H9 (cell line): ENCODE data around the gene PHKA1. TPM values are rescaled to one million over a fixed set of nuclear protein-coding genes. Genes with fewer than 3 reads are reported as not detected.
"Not testable (repeated sequence)": the region's sequence is repeated elsewhere in the genome, so short reads cannot be mapped to it uniquely, and the experiment has no call there.

Experiments
- DNase-seq: peaks from one replicate; pipeline ENCODE4 v3.0.0-alpha.2; 2017
- H2AFZ ChIP-seq: one replicate; pipeline ENCODE4 v1.6.1; 2013; ENCODE audit warnings: mild to moderate bottlenecking, low read length, control low read depth, moderate library complexity
- H2AK5ac ChIP-seq: 2 replicates; pipeline ENCODE4 v1.6.1; 2013; ENCODE audit warnings: low read length, control low read depth, mixed read lengths; ENCODE audit not compliant: insufficient read length
- H2BK120ac ChIP-seq: one replicate; pipeline ENCODE4 v1.6.1; 2013; ENCODE audit warnings: low read depth, mild to moderate bottlenecking, low read length, control low read depth, inconsistent platforms; ENCODE audit not compliant: poor library complexity, severe bottlenecking
- H2BK12ac ChIP-seq: 2 replicates; pipeline ENCODE4 v1.6.1; 2013; ENCODE audit warnings: low read length, control low read depth, mixed read lengths, low read depth; ENCODE audit not compliant: insufficient read length
- H2BK15ac ChIP-seq: 2 replicates; pipeline ENCODE4 v1.6.1; 2013; ENCODE audit warnings: low read depth, low read length, control low read depth
- H2BK20ac ChIP-seq: one replicate; pipeline ENCODE4 v1.6.1; 2013; ENCODE audit warnings: low read depth, mild to moderate bottlenecking, low read length, control low read depth, inconsistent platforms; ENCODE audit not compliant: poor library complexity, severe bottlenecking
- H2BK5ac ChIP-seq: 2 replicates; pipeline ENCODE4 v1.6.1; 2013; ENCODE audit warnings: low read length, control low read depth, mixed read lengths; ENCODE audit not compliant: insufficient read length
- H3K14ac ChIP-seq: 2 replicates; pipeline ENCODE4 v1.6.1; 2013; ENCODE audit warnings: low read length, control low read depth; ENCODE audit not compliant: insufficient read depth
- H3K18ac ChIP-seq: 2 replicates; pipeline ENCODE4 v1.6.1; 2013; ENCODE audit warnings: low read depth, mild to moderate bottlenecking, mixed read lengths, low read length, control low read depth; ENCODE audit not compliant: insufficient read length
- H3K23ac ChIP-seq: 2 replicates; pipeline ENCODE4 v1.6.1; 2013; ENCODE audit warnings: low read length, control low read depth, mixed read lengths, low read depth; ENCODE audit not compliant: insufficient read length
- H3K23me2 ChIP-seq: 2 replicates; pipeline ENCODE4 v1.6.1; 2013; ENCODE audit warnings: low read depth, mild to moderate bottlenecking, mixed read lengths, low read length, control low read depth; ENCODE audit not compliant: insufficient read length, poor library complexity, severe bottlenecking
- H3K27ac ChIP-seq: 2 replicates; pipeline ENCODE4 v1.5.1; 2013; ENCODE audit warnings: low read length, control low read depth, mixed read lengths, low read depth; ENCODE audit not compliant: insufficient read length
- H3K27me3 ChIP-seq: 2 replicates; pipeline ENCODE4 v1.6.1; 2013; ENCODE audit warnings: low read length, control low read depth, inconsistent platforms; ENCODE audit not compliant: insufficient read depth
- H3K4ac ChIP-seq: 2 replicates; pipeline ENCODE4 v1.6.1; 2013; ENCODE audit warnings: low read depth, mild to moderate bottlenecking, control low read depth, inconsistent platforms, low read length, moderate library complexity
- H3K4me1 ChIP-seq: 2 replicates; pipeline ENCODE4 v1.6.1; 2013; ENCODE audit warnings: low read length, control low read depth, inconsistent platforms; ENCODE audit not compliant: insufficient read depth
- H3K4me2 ChIP-seq: 2 replicates; pipeline ENCODE4 v1.6.1; 2013; ENCODE audit warnings: low read length, control low read depth, mixed read lengths; ENCODE audit not compliant: insufficient read length, insufficient read depth
- H3K56ac ChIP-seq: 2 replicates; pipeline ENCODE4 v1.6.1; 2013; ENCODE audit warnings: low read depth, mild to moderate bottlenecking, mixed read lengths, low read length, control low read depth; ENCODE audit not compliant: insufficient read length
- H3K79me1 ChIP-seq: 2 replicates; pipeline ENCODE4 v1.6.1; 2013; ENCODE audit warnings: low read depth, mild to moderate bottlenecking, moderate library complexity, low read length, control low read depth, inconsistent platforms; ENCODE audit not compliant: insufficient read depth, poor library complexity, severe bottlenecking
- H3K79me2 ChIP-seq: 2 replicates; pipeline ENCODE4 v1.6.1; 2013; ENCODE audit warnings: low read length, control low read depth, inconsistent platforms; ENCODE audit not compliant: insufficient read depth
- H3K9ac ChIP-seq: 2 replicates; pipeline ENCODE4 v1.6.1; 2013; ENCODE audit warnings: low read length, control low read depth, mixed read lengths; ENCODE audit not compliant: insufficient read length; ENCODE audit errors: extremely low read depth
- H3K9me3 ChIP-seq: one replicate; pipeline ENCODE4 v1.6.1; 2013; ENCODE audit warnings: low read depth, low read length, inconsistent platforms; ENCODE audit not compliant: control insufficient read depth
- H3T11ph ChIP-seq: one replicate; pipeline ENCODE4 v1.6.1; 2013; ENCODE audit warnings: mild to moderate bottlenecking, low read length, control low read depth, inconsistent platforms
- H4K20me1 ChIP-seq: one replicate; pipeline ENCODE4 v1.6.1; 2013; ENCODE audit not compliant: control insufficient read depth, insufficient read length, insufficient read depth
- H4K5ac ChIP-seq: 2 replicates; pipeline ENCODE4 v1.6.1; 2013; ENCODE audit warnings: low read depth, mild to moderate bottlenecking, mixed read lengths, low read length, control low read depth; ENCODE audit not compliant: insufficient read length
- H4K8ac ChIP-seq: replicated peaks from 2 replicates; pipeline ENCODE4 v1.6.1; 2013; ENCODE audit warnings: low read length, control low read depth, mixed read lengths, low read depth; ENCODE audit not compliant: insufficient read length
- H4K91ac ChIP-seq: 2 replicates; pipeline ENCODE4 v1.6.1; 2013; ENCODE audit warnings: low read depth, mild to moderate bottlenecking, moderate library complexity, mixed read lengths, low read length, control low read depth; ENCODE audit not compliant: insufficient read length
- H3K27ac Mint-ChIP-seq, 3 experiments: 2 replicates in 2 of 3; 3 replicates in 1 of 3; pipeline ENCODE4 v1.8.0; 2020 to 2021; ENCODE audit warnings: mixed read lengths in 3 of 3, mild to moderate bottlenecking in 1 of 3, moderate library complexity in 1 of 3
- H3K27me3 Mint-ChIP-seq: 2 replicates; pipeline ENCODE4 v1.8.0; 2021; ENCODE audit warnings: low read depth, mild to moderate bottlenecking, moderate library complexity, mixed read lengths
- H3K36me3 Mint-ChIP-seq, 3 experiments: 2 replicates in 2 of 3; 3 replicates in 1 of 3; pipeline ENCODE4 v1.8.0; 2020 to 2021; ENCODE audit warnings: low read depth in 3 of 3, mixed read lengths in 3 of 3; ENCODE audit not compliant: insufficient read depth in 1 of 3
- H3K4me1 Mint-ChIP-seq, 2 experiments: 2 replicates each; pipeline ENCODE4 v1.8.0; 2020; ENCODE audit warnings: mixed read lengths in 2 of 2
- H3K4me3 Mint-ChIP-seq, 2 experiments: 2 replicates in 1 of 2; 3 replicates in 1 of 2; pipeline ENCODE4 v1.8.0; 2020 to 2021; ENCODE audit warnings: mild to moderate bottlenecking in 2 of 2, mixed read lengths in 2 of 2, moderate library complexity in 1 of 2
- H3K9me3 Mint-ChIP-seq, 2 experiments: 2 replicates in 1 of 2; 3 replicates in 1 of 2; pipeline ENCODE4 v1.8.0; 2020; ENCODE audit warnings: mild to moderate bottlenecking in 2 of 2, mixed read lengths in 2 of 2, moderate library complexity in 1 of 2
- WGBS: extraction: QIAGEN DNeasy Blood & Tissue Kit; methylation state at CpG from one replicate; pipeline ENCODE4 v1.1.7; 2013; ENCODE audit warnings: missing lambda C conversion rate, low lambda C conversion rate, mixed read lengths; ENCODE audit not compliant: insufficient read length; ENCODE audit errors: extremely low coverage; 5-methylcytosine and 5-hydroxymethylcytosine counted together
- total RNA-seq: library from RNA; stranded (reverse); gene quantifications from 2 replicates; pipeline ENCODE4 v1.2.1, GENCODE V29; 2021

The PHKA1 gene
- total RNA-seq, 1 experiment from 2014 or later, result 6.6 TPM

DNA sequence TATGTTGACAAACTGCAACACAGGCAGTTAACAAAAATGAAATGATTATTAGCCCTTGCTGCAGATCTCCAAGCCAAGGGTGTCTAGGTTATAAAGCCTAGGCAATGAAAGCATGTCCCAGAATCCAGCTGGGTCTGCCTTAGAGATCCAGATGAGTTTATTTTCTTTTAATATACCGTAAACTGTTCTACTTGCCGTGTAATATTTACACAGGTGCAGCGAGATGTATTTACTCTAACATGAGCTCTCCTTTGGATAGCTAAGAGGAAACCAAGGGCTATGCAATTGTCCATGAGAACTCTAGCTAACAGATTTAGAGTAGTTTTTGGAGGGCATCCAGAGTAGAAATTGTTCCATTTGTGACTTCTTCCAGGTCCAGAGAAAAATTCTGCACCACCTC is 34.4 kb upstream of the PHKA1 start:
- H3K27ac Mint-ChIP-seq, H4K5ac ChIP-seq, H2BK5ac ChIP-seq, H4K20me1 ChIP-seq, H4K8ac ChIP-seq, H3K23me2 ChIP-seq, H3K9me3 ChIP-seq, H3K4me1 Mint-ChIP-seq, H3T11ph ChIP-seq, H3K79me1 ChIP-seq, H3K4me3 Mint-ChIP-seq, H2BK15ac ChIP-seq, H3K79me2 ChIP-seq, H3K9me3 Mint-ChIP-seq, H2BK20ac ChIP-seq, H3K9ac ChIP-seq, DNase-seq, H2BK12ac ChIP-seq, H3K4me1 ChIP-seq, H2AFZ ChIP-seq, H3K4me2 ChIP-seq, H2BK120ac ChIP-seq, H3K27me3 ChIP-seq, H3K4ac ChIP-seq, H3K56ac ChIP-seq, H3K14ac ChIP-seq, H3K27me3 Mint-ChIP-seq, H3K18ac ChIP-seq, H4K91ac ChIP-seq, H3K36me3 Mint-ChIP-seq, H3K27ac ChIP-seq, H3K23ac ChIP-seq, H2AK5ac ChIP-seq: not testable (repeated sequence)
- WGBS, result no CpG with 5 or more reads among the region's 3 CpGs

DNA sequence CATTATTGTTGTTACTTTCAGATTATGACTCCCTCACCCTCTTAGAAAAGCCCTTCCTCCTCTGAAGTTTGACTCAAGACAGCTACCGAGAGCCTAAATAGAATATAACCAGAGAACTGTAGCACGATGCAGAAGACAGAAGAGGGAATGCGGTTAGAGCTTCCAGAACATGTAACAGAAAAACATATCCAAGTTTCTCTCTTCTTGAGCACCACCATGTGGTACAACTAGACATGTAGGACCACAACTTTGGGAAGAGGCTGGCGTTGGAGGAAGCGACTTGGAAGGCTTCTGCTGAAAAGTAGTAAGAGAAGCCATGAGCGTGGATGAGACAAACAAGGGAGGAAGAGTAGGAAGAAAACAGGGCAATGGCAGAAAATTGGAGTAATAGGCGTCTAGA is 31.4 kb upstream of the PHKA1 start:
- not testable (repeated sequence) for H2BK12ac ChIP-seq, H2BK15ac ChIP-seq, H3K23me2 ChIP-seq, H3K27me3 Mint-ChIP-seq, H4K8ac ChIP-seq, H3K79me2 ChIP-seq, H3K18ac ChIP-seq, H4K20me1 ChIP-seq, H2BK120ac ChIP-seq, H3K4me3 Mint-ChIP-seq, H4K91ac ChIP-seq, H3K36me3 Mint-ChIP-seq, H3K27ac Mint-ChIP-seq, H3K27ac ChIP-seq, DNase-seq, H2BK20ac ChIP-seq, H3K9ac ChIP-seq, H3K4me2 ChIP-seq, H3K23ac ChIP-seq, H3T11ph ChIP-seq, H3K27me3 ChIP-seq, H3K56ac ChIP-seq, H2AFZ ChIP-seq, H2AK5ac ChIP-seq, H3K79me1 ChIP-seq, H4K5ac ChIP-seq, H3K4me1 ChIP-seq, H3K14ac ChIP-seq, H3K4ac ChIP-seq, H3K4me1 Mint-ChIP-seq, H2BK5ac ChIP-seq, H3K9me3 ChIP-seq
- no CpG with 5 or more reads among the region's 7 CpGs for WGBS
- H3K9me3 Mint-ChIP-seq, result peaks cover 5 to 10% of the 10 kb centered on the region in 2 experiments
